ENCODE measurements around the gene AUTS2.

DNA sequence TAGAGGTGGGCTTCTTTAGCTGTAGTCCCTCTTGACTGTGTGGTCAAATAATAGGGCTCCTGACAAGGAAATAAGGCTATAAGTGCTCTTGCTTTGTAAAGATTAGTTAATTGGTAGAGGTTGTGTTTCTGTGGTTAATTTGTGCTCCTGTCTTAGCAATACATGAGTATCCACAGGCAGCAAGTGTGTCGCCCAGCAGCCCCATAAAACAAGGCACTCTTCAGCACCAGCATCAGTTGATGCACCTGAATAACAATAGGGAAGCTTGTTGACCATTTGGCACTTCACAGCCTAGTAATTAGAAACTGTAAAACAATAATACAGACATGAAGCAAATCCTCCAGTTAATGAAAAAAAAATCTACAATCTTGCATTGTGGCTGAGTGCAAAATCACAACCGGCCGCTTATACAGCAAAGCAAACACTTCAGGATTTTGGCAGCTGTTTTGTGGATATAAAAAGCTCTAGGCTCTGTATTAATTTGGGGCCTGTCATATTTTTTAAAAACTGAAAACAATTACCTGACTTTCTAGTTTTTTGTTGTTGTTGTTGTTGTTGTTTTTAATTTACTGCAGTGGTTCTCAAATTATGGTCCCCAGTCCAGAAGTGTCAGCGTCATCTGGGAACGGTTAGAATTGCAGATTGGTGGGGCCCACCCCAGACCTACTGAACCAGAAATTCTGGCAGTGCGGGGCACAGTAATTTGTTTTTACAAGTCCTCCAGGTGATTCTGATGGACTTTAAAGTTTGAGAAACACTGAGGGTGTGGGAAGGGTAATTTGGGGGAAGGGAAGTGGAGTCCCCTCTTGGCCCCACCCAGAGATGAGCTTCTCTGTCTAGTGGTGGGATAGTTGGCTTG is 56.8 kb downstream of the AUTS2 start:
- TF ChIP-seq EP300 (conservative IDR thresholded peaks at IDR 0.05; ENCODE audit: poor library complexity, severe bottlenecking) = no peak
- TF ChIP-seq, protein P1, sequence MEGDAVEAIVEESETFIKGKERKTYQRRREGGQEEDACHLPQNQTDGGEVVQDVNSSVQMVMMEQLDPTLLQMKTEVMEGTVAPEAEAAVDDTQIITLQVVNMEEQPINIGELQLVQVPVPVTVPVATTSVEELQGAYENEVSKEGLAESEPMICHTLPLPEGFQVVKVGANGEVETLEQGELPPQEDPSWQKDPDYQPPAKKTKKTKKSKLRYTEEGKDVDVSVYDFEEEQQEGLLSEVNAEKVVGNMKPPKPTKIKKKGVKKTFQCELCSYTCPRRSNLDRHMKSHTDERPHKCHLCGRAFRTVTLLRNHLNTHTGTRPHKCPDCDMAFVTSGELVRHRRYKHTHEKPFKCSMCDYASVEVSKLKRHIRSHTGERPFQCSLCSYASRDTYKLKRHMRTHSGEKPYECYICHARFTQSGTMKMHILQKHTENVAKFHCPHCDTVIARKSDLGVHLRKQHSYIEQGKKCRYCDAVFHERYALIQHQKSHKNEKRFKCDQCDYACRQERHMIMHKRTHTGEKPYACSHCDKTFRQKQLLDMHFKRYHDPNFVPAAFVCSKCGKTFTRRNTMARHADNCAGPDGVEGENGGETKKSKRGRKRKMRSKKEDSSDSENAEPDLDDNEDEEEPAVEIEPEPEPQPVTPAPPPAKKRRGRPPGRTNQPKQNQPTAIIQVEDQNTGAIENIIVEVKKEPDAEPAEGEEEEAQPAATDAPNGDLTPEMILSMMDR (IDR thresholded peaks at IDR 0.05; ENCODE audit: poor library complexity, severe bottlenecking) = no peak
